H1 (cell line): ENCODE data around the gene DOK3. TPM values are rescaled to one million over a fixed set of nuclear protein-coding genes. Genes with fewer than 3 reads are reported as not detected.

Experiments used
- CTCF ChIA-PET: fragments of 300-600 bp; sonication (Branson Sonifier 250); formaldehyde crosslinking; loops from one replicate; lab custom pipeline; 2021; ENCODE audit not compliant: partially characterized antibody; lab: Charles Lee
- POLR2A ChIA-PET: fragments of 300-600 bp; sonication (Branson Sonifier 250); formaldehyde crosslinking; loops from one replicate; lab custom pipeline; 2021; ENCODE audit warnings: inconsistent platforms; ENCODE audit not compliant: partially characterized antibody; lab: Charles Lee
- DNase-seq, 2 experiments: peaks; one replicate each; pipeline versions ENCODE4 v3.0.0 to v3.0.0-alpha.2; 2010 to 2022; ENCODE audit warnings: low spot score in 2 of 2, low read depth in 1 of 2, mixed read lengths in 1 of 2
- FAIRE-seq: peaks from 2 replicates; lab custom pipeline; 2011; peaks lifted over from hg19 to GRCh38; lab: Jason Lieb, UNC
- H2AFZ ChIP-seq: 2 replicates; pipeline ENCODE4 v1.8.1; 2012; ENCODE audit warnings: low read length, inconsistent platforms
- H2AK5ac ChIP-seq: 2 replicates; pipeline ENCODE4 v1.6.1; 2013; ENCODE audit warnings: low read depth, low read length
- H2BK120ac ChIP-seq: replicated peaks from 2 replicates; pipeline ENCODE3; 2013; ENCODE audit warnings: low read depth, low read length, inconsistent platforms
- H2BK12ac ChIP-seq: 2 replicates; pipeline ENCODE4 v1.6.1; 2013; ENCODE audit warnings: low read depth, low read length
- H2BK15ac ChIP-seq: 2 replicates; pipeline ENCODE4 v1.6.1; 2013; ENCODE audit warnings: low read length
- H2BK20ac ChIP-seq: 2 replicates; pipeline ENCODE4 v1.6.1; 2013; ENCODE audit warnings: low read length
- H2BK5ac ChIP-seq: 2 replicates; pipeline ENCODE4 v1.6.1; 2013; ENCODE audit warnings: low read depth, low read length
- H3K14ac ChIP-seq: 2 replicates; pipeline ENCODE4 v1.6.1; 2013; ENCODE audit warnings: inconsistent platforms; ENCODE audit not compliant: insufficient read length
- H3K18ac ChIP-seq: 2 replicates; pipeline ENCODE4 v1.6.1; 2013; ENCODE audit warnings: low read length; ENCODE audit errors: extremely low read depth
- H3K23ac ChIP-seq: 2 replicates; pipeline ENCODE4 v1.6.1; 2013; ENCODE audit warnings: inconsistent platforms; ENCODE audit not compliant: insufficient read length
- H3K23me2 ChIP-seq: 2 replicates; pipeline ENCODE4 v1.6.1; 2013; ENCODE audit warnings: low read depth, low read length
- H3K27ac ChIP-seq: 2 replicates; pipeline ENCODE4 v1.6.1; 2011; ENCODE audit warnings: low read depth, low read length, inconsistent platforms
- H3K27me3 ChIP-seq, 4 experiments: replicated peaks in 1 of 4; 1 replicate in 1 of 4; 2 replicates in 3 of 4; pipeline versions ENCODE4 v1.6.1 to v1.8.1; 2011 to 2013; ENCODE audit warnings: low read length in 3 of 4, mild to moderate bottlenecking in 3 of 4, inconsistent platforms in 2 of 4, mixed read lengths in 2 of 4, moderate library complexity in 1 of 4; ENCODE audit not compliant: control insufficient read depth in 3 of 4, insufficient read depth in 3 of 4; ENCODE audit errors: extremely low read depth in 1 of 4
- H3K36me3 ChIP-seq, 4 experiments: 2 replicates each; pipeline versions ENCODE4 v1.6.1 to v1.8.1; 2011 to 2013; ENCODE audit warnings: mild to moderate bottlenecking in 4 of 4, low read length in 3 of 4, moderate library complexity in 2 of 4, control low read depth in 1 of 4, inconsistent platforms in 1 of 4; ENCODE audit not compliant: insufficient read depth in 4 of 4, control insufficient read depth in 2 of 4
- H3K4ac ChIP-seq: replicated peaks from 2 replicates; pipeline ENCODE3; 2013; ENCODE audit warnings: low read length, low read depth, mixed read lengths, inconsistent platforms; ENCODE audit not compliant: insufficient read length
- H3K4me1 ChIP-seq, 4 experiments: replicated peaks in 1 of 4; 1 replicate in 1 of 4; 2 replicates in 3 of 4; pipeline versions ENCODE4 v1.6.1 to v1.8.1; 2011 to 2013; ENCODE audit warnings: low read length in 3 of 4, inconsistent platforms in 2 of 4, mixed read lengths in 1 of 4; ENCODE audit not compliant: insufficient read depth in 4 of 4, control insufficient read depth in 3 of 4
- H3K4me2 ChIP-seq, 2 experiments: 2 replicates each; pipeline versions ENCODE4 v1.6.1 to v1.8.1; 2011 to 2013; ENCODE audit warnings: low read depth in 2 of 2, low read length in 2 of 2, control low read depth in 1 of 2, inconsistent platforms in 1 of 2, mild to moderate bottlenecking in 1 of 2; ENCODE audit not compliant: insufficient read depth in 1 of 2
- H3K4me3 ChIP-seq, 4 experiments: fragments of 200-600, 300-600 bp in 1 of 4; sonication (generic), shearing (Covaris generic), sonication (Bioruptor Twin) in 1 of 4; 2 replicates each; pipeline versions ENCODE4 v1.5.1 to v1.8.1; 2011 to 2016; ENCODE audit warnings: low read length in 4 of 4, low read depth in 3 of 4, control low read depth in 2 of 4, inconsistent platforms in 2 of 4, mild to moderate bottlenecking in 2 of 4, mixed read lengths in 1 of 4, moderate library complexity in 1 of 4; ENCODE audit not compliant: insufficient read depth in 2 of 4; ENCODE audit errors: extremely low read depth in 1 of 4
- H3K56ac ChIP-seq: replicated peaks from 2 replicates; pipeline ENCODE3; 2013; ENCODE audit warnings: low read depth, mild to moderate bottlenecking, mixed read lengths, low read length, inconsistent platforms; ENCODE audit not compliant: insufficient read length
- H3K79me1 ChIP-seq: 2 replicates; pipeline ENCODE4 v1.6.1; 2013; ENCODE audit warnings: low read depth, low read length, control low read depth
- H3K79me2 ChIP-seq, 2 experiments: 2 replicates each; pipeline versions ENCODE4 v1.6.1 to v1.8.1; 2012 to 2013; ENCODE audit warnings: low read length in 2 of 2, mild to moderate bottlenecking in 2 of 2, inconsistent platforms in 1 of 2; ENCODE audit not compliant: insufficient read depth in 2 of 2, control insufficient read depth in 1 of 2
- H3K9ac ChIP-seq, 4 experiments: replicated peaks in 1 of 4; 1 replicate in 1 of 4; 2 replicates in 3 of 4; pipeline versions ENCODE4 v1.6.1 to v1.8.1; 2011 to 2013; ENCODE audit warnings: low read depth in 3 of 4, low read length in 3 of 4, control low read depth in 2 of 4, mild to moderate bottlenecking in 2 of 4, moderate library complexity in 2 of 4, inconsistent platforms in 1 of 4; ENCODE audit errors: extremely low read depth in 1 of 4
- H3K9me3 ChIP-seq, 2 experiments: 2 replicates each; pipeline versions ENCODE4 v1.6.1 to v1.8.1; 2012 to 2013; ENCODE audit warnings: mild to moderate bottlenecking in 2 of 2, moderate library complexity in 2 of 2, control low read depth in 1 of 2, inconsistent platforms in 1 of 2, low read depth in 1 of 2, low read length in 1 of 2, mixed read lengths in 1 of 2; ENCODE audit not compliant: insufficient read depth in 2 of 2
- H4K20me1 ChIP-seq, 2 experiments: replicated peaks in 1 of 2; 2 replicates each; pipeline versions ENCODE3 to v1.8.1; 2011 to 2013; ENCODE audit warnings: inconsistent platforms in 2 of 2, low read length in 2 of 2, mild to moderate bottlenecking in 1 of 2; ENCODE audit not compliant: insufficient read depth in 2 of 2, control insufficient read depth in 1 of 2
- H4K5ac ChIP-seq: 2 replicates; pipeline ENCODE4 v1.6.1; 2013; ENCODE audit warnings: low read length, low read depth, mixed read lengths, inconsistent platforms; ENCODE audit not compliant: insufficient read length
- H4K8ac ChIP-seq: 2 replicates; pipeline ENCODE4 v1.8.0; 2013; ENCODE audit warnings: mild to moderate bottlenecking, moderate library complexity, low read length, inconsistent platforms; ENCODE audit not compliant: insufficient read depth; ENCODE audit errors: extremely low read depth
- H4K91ac ChIP-seq: replicated peaks from 2 replicates; pipeline ENCODE3; 2013; ENCODE audit warnings: low read length, mixed read lengths, inconsistent platforms; ENCODE audit not compliant: insufficient read length
- CTCF ChIP-seq, 3 experiments: IDR thresholded peaks; 1 replicate in 2 of 3; 2 replicates in 1 of 3; pipeline versions ENCODE4 v1.5.1 to v1.6.1; 2011; ENCODE audit warnings: low read length in 3 of 3, mild to moderate bottlenecking in 3 of 3, inconsistent platforms in 2 of 3, low read depth in 1 of 3, moderate library complexity in 1 of 3; ENCODE audit not compliant: insufficient read depth in 1 of 3; ENCODE audit errors: control extremely low read depth in 1 of 3
- KDM1A ChIP-seq: fragments of 200-600, 300-600 bp; sonication (generic); IDR thresholded peaks from 2 replicates; pipeline ENCODE4 v1.7.1; 2016; ENCODE audit warnings: mild to moderate bottlenecking, low read length, borderline replicate concordance
- NRF1 ChIP-seq: IDR thresholded peaks from 2 replicates; pipeline ENCODE4 v1.6.1; 2011; ENCODE audit warnings: mild to moderate bottlenecking, low read depth, low read length, improper control_type of control experiment
- RAD21 ChIP-seq, 2 experiments: IDR thresholded peaks in 1 of 2; conservative IDR thresholded peaks in 1 of 2; 2 replicates each; pipeline ENCODE4 v1.6.1; 2011; ENCODE audit warnings: low read depth in 2 of 2, low read length in 2 of 2, improper control_type of control experiment in 1 of 2, inconsistent platforms in 1 of 2, mild to moderate bottlenecking in 1 of 2, moderate library complexity in 1 of 2
- YY1 ChIP-seq: IDR thresholded peaks from 2 replicates; pipeline ENCODE4 v1.6.1; 2011; ENCODE audit warnings: low read depth, mild to moderate bottlenecking, low read length
- WGBS, 2 experiments: shearing (Covaris generic) in 1 of 2; methylation state at CpG; one replicate each; pipeline versions ENCODE4 v1.1.6 to v1.1.7; 2013 to 2015; ENCODE audit warnings: low lambda C conversion rate in 2 of 2, mixed read lengths in 2 of 2, inconsistent platforms in 1 of 2, low coverage in 1 of 2, missing lambda C conversion rate in 1 of 2; ENCODE audit not compliant: insufficient replicate concordance in 2 of 2, insufficient coverage in 1 of 2, insufficient read length in 1 of 2; ENCODE audit errors: extremely low coverage in 1 of 2, missing lambda C conversion rate in 1 of 2; 5-methylcytosine and 5-hydroxymethylcytosine counted together
- polyA plus RNA-seq, 7 experiments: library from polyadenylated mRNA; depleted of rRNA in 3 of 7; stranded (reverse) in 5 of 7; unstranded in 2 of 7; fragments of >200 nt in 5 of 7; fragments of 200-250 nt in 2 of 7; gene quantifications; 1 replicate in 5 of 7; 2 replicates in 1 of 7; 4 replicates in 1 of 7; pipeline versions ENCODE4 v1.2.1 to v1.2.3, GENCODE V29; 2011 to 2013; ENCODE audit warnings: missing spikeins in 2 of 7, mixed read lengths in 2 of 7
- total RNA-seq: library from RNA; stranded (reverse); fragmentation: NEBNext Ultra II Directional; extraction: Animal tissue kit (Norgen Biotek cat#: 25700); gene quantifications from 2 replicates; pipeline ENCODE4 v1.2.1, GENCODE V29; 2021

Gene DOK3
- total and polyA plus RNA-seq, 2 of the 8 experiments (the other 6 are each of a cell fraction or from before 2014, with no cell fraction given): 4.2 to 6.4 TPM

GRCh38 chr5:177507165-177507564 lies 2.5 kb downstream of the DOK3 start:
- Histone ChIP-seq H4K20me1 (peaks cover 0 to 14% of the 10 kb centered on the region in 2 experiments), H2BK12ac (no peak overlapping the region), H3K4me2 (no peak overlapping the region), H3K36me3 (peaks cover 6 to 23% (median 15%) of the 10 kb centered on the region in 4 experiments; a peak in 6 of 8 replicates), H3K56ac (no peak overlapping the region), H3K23me2 (no peaks in the 10 kb centered on the region), H3K27ac (no peak overlapping the region), H2AFZ (no peak overlapping the region), H2BK120ac (no peak overlapping the region), H3K14ac (no peak overlapping the region), H3K27me3 (no peaks in the 10 kb centered on the region), H4K8ac (no peak overlapping the region), H3K23ac (no peak overlapping the region), H2BK5ac (no peak overlapping the region), H3K79me2 (no peaks in the 10 kb centered on the region), H3K79me1 (no peaks in the 10 kb centered on the region), H4K91ac (no peak overlapping the region), H3K4me3 (no peak overlapping the region), H2BK15ac (no peak overlapping the region), H3K4ac (no peak overlapping the region), H3K4me1 (peaks cover 0 to 12% (median 9%) of the 10 kb centered on the region in 4 experiments; a peak in 5 of 7 replicates), H3K9ac (no peak overlapping the region), H3K9me3 (no peaks in the 10 kb centered on the region), H2AK5ac (no peak overlapping the region), H4K5ac (no peak overlapping the region), H2BK20ac (no peak overlapping the region), H3K18ac (no peak overlapping the region)
- FAIRE-seq: no peak
- 87% methylated on average over 9 of the region's 9 CpGs; no CpG with 5 or more reads in 1 of the 2 experiments for WGBS, 2 experiments
- POLR2A ChIA-PET: interaction anchor here (0.6 to 65.5 kb wide), 3 partner anchors 9 to 203 kb away, joined by 3 to 3349 read pairs (median 15); partner anchors contain the start of genes DBN1, DDX41, PDLIM7 and PRR7
- TF ChIP-seq KDM1A (0 out of 2 replicates have a peak, but pooled peaks have one; percentile 33), YY1 (0 out of 2 replicates have a peak, but pooled peaks have one; percentile 8), RAD21 (IDR thresholded peaks at IDR 0.05 in 1 of 2, conservative IDR thresholded peaks at IDR 0.05 in 1 of 2; ENCODE audit: low read depth in 2 of 2, low read length in 2 of 2) (peak; percentile 11 to 38; a peak in 2 of 4 replicates), NRF1 (no peak), CTCF (IDR thresholded peaks at IDR 0.05; ENCODE audit: control extremely low read depth in 1 of 3, insufficient read depth in 1 of 3, low read depth in 1 of 3, low read length in 3 of 3) (peak in 2 of 3 experiments; percentile 32 to 49; a peak in 2 of 4 replicates)
- CTCF ChIA-PET: interaction anchor here (0.6 to 20.8 kb wide), 17 partner anchors 7 to 1098 kb away, joined by 3 to 306 read pairs (median 3); partner anchors contain the start of genes DBN1, PDLIM7 and SLC34A1
- no peak for DNase-seq
